GM23248 (cell line): ENCODE data around the gene OR1N1.

ENCODE experiments used
- EZH2 ChIP-seq: fragments of 200-600 bp; sonication (generic); IDR thresholded peaks from 2 replicates; pipeline ENCODE4 v1.6.1; 2018; ENCODE audit warnings: antibody characterized with exemption, mild to moderate bottlenecking; ENCODE audit not compliant: insufficient read depth, poor library complexity, severe bottlenecking
- EZH2phosphoT487 ChIP-seq: fragments of 200-600 bp; sonication (generic); IDR thresholded peaks from 2 replicates; pipeline ENCODE4 v1.6.1; 2018; ENCODE audit warnings: antibody characterized with exemption, moderate library complexity, mild to moderate bottlenecking, low read depth; ENCODE audit not compliant: insufficient read depth

- TF ChIP-seq EZH2, result no peak
- no peak for TF ChIP-seq EZH2phosphoT487
Observed at GRCh38 chr9:122561446-122561845, 34.4 kb upstream of the OR1N1 start.
